HepG2 (cell line): ENCODE measurements around the gene ARHGEF10L. TPM values are rescaled to one million over a fixed set of nuclear protein-coding genes. Genes with fewer than 3 reads are reported as not detected.

Experiments used
- ATAC-seq: fragments of 200-7000 bp; cut with Tn5 transposase; 3 replicates; pipeline ENCODE4 v1.9.1; 2020; ENCODE audit warnings: mild to moderate bottlenecking, moderate library complexity
- BruUV-seq: library from RNA; stranded (reverse); fragments of 400-500 nt; replicated peaks from 2 replicates; lab custom pipeline; 2021; lab: Mats Ljungman, UMichigan
- CTCF ChIA-PET: fragments of 300-600 bp; formaldehyde crosslinking; extraction: SDS; loops from one replicate; lab custom pipeline; 2021; ENCODE audit warnings: low total read pairs, inconsistent platforms, low intra/inter-chr PET ratio; lab: Yijun Ruan, JAX
- POLR2A ChIA-PET: fragments of 350-600 bp; sonication (Branson Sonifier 250); formaldehyde crosslinking; loops from one replicate; lab custom pipeline; 2020; ENCODE audit warnings: antibody characterized with exemption, inconsistent platforms; lab: Yijun Ruan, JAX
- DNase-seq: peaks from one replicate; pipeline ENCODE4 v3.0.0-alpha.2; 2015; ENCODE audit warnings: low spot score
- FAIRE-seq: peaks from 3 replicates; lab custom pipeline; 2011; peaks lifted over from hg19 to GRCh38; lab: Jason Lieb, UNC
- H2AFZ ChIP-seq: one replicate; pipeline ENCODE4 v1.6.1; 2011; ENCODE audit warnings: low read length, inconsistent platforms
- H3K27ac ChIP-seq: fragments of 300-600 bp; 3 replicates; pipeline ENCODE4 v1.8.0; 2011; ENCODE audit warnings: mixed run types, mild to moderate bottlenecking, mixed read lengths, low read length, inconsistent platforms; ENCODE audit not compliant: insufficient read depth; ENCODE audit errors: extremely low read length
- H3K27me3 ChIP-seq, 2 experiments: fragments of 200-600 bp in 1 of 2; 2 replicates in 1 of 2; 3 replicates in 1 of 2; pipeline versions ENCODE4 v1.6.0 to v1.8.0; 2011; ENCODE audit warnings: low read length in 2 of 2, mild to moderate bottlenecking in 2 of 2, moderate library complexity in 2 of 2, inconsistent platforms in 1 of 2; ENCODE audit not compliant: insufficient read depth in 2 of 2, control insufficient read depth in 1 of 2
- H3K36me3 ChIP-seq, 2 experiments: fragments of 200-600 bp in 1 of 2; replicated peaks in 1 of 2; 2 replicates in 1 of 2; 3 replicates in 1 of 2; pipeline versions ENCODE4 v1.5.1 to v1.8.0; 2011; ENCODE audit warnings: low read length in 2 of 2, inconsistent platforms in 1 of 2; ENCODE audit not compliant: insufficient read depth in 2 of 2, control insufficient read depth in 1 of 2
- H3K4me1 ChIP-seq: 2 replicates; pipeline ENCODE4 v1.5.1; 2012; ENCODE audit warnings: low read length, inconsistent platforms; ENCODE audit not compliant: insufficient read depth
- H3K4me2 ChIP-seq: 2 replicates; pipeline ENCODE4 v1.6.0; 2011; ENCODE audit warnings: low read depth, low read length, inconsistent platforms
- H3K4me3 ChIP-seq, 3 experiments: fragments of 200-600 bp in 1 of 3; sonication (generic), shearing (Covaris generic) in 1 of 3; replicated peaks in 1 of 3; 2 replicates each; pipeline ENCODE4 v1.5.1; 2011 to 2016; ENCODE audit warnings: low read length in 3 of 3, inconsistent platforms in 2 of 3, low read depth in 2 of 3, mild to moderate bottlenecking in 2 of 3, control low read depth in 1 of 3, mixed read lengths in 1 of 3; ENCODE audit not compliant: insufficient read depth in 1 of 3
- H3K79me2 ChIP-seq: one replicate; pipeline ENCODE4 v1.6.1; 2011; ENCODE audit warnings: low read length, inconsistent platforms; ENCODE audit not compliant: insufficient read depth
- H3K9ac ChIP-seq: 2 replicates; pipeline ENCODE4 v1.6.0; 2011; ENCODE audit warnings: mild to moderate bottlenecking, low read depth, low read length, inconsistent platforms; ENCODE audit not compliant: insufficient read depth
- H3K9me3 ChIP-seq: 2 replicates; pipeline ENCODE4 v1.5.1; 2012; ENCODE audit warnings: mild to moderate bottlenecking, low read length
- H4K20me1 ChIP-seq: 2 replicates; pipeline ENCODE4 v1.6.0; 2011; ENCODE audit warnings: inconsistent platforms, mild to moderate bottlenecking, low read length, moderate library complexity; ENCODE audit not compliant: insufficient read depth
- FOSL1 ChIP-seq: sonication (generic); formaldehyde crosslinking; IDR thresholded peaks from 2 replicates; pipeline ENCODE4 v1.9.0; 2021; ENCODE audit warnings: missing genetic modification reagents, borderline replicate concordance
- FOXA1 ChIP-seq, 2 experiments: fragments of 450-650 bp in 1 of 2; sonication (generic) in 1 of 2; formaldehyde crosslinking in 1 of 2; IDR thresholded peaks; 2 replicates each; pipeline versions ENCODE4 v1.4.0 to v1.6.1; 2016 to 2020; ENCODE audit warnings: missing genetic modification reagents in 1 of 2
- KDM5A ChIP-seq: fragments of 200-600 bp; sonication (generic); IDR thresholded peaks from 2 replicates; pipeline ENCODE4 v1.7.0; 2018; ENCODE audit warnings: antibody characterized with exemption, mild to moderate bottlenecking, low read length, borderline replicate concordance
- LRRFIP1 ChIP-seq: sonication (generic); formaldehyde crosslinking; conservative IDR thresholded peaks from 2 replicates; pipeline ENCODE4 v1.4.0; 2020; ENCODE audit warnings: missing genetic modification reagents
- MBNL3 ChIP-seq: fragments of 250-450 bp; sonication (Bioruptor Pico); conservative IDR thresholded peaks from 2 replicates; pipeline ENCODE4 v1.8.0; 2022; ENCODE audit warnings: mild to moderate bottlenecking, inconsistent platforms
- MXD1 ChIP-seq: sonication (generic); formaldehyde crosslinking; IDR thresholded peaks from 2 replicates; pipeline ENCODE4 v1.4.0; 2020; ENCODE audit warnings: mild to moderate bottlenecking, missing genetic modification reagents
- NFE2L2 ChIP-seq: fragments of 150-350 bp; IDR thresholded peaks from 2 replicates; pipeline ENCODE4 v1.6.1; 2014; ENCODE audit warnings: low read length
- SNAI1 ChIP-seq: sonication (generic); formaldehyde crosslinking; IDR thresholded peaks from 2 replicates; pipeline ENCODE4 v1.5.0; 2020; ENCODE audit warnings: mild to moderate bottlenecking, missing genetic modification reagents, borderline replicate concordance
- SNAPC2 ChIP-seq: sonication (generic); formaldehyde crosslinking; IDR thresholded peaks from 2 replicates; pipeline ENCODE4 v1.8.1; 2022; ENCODE audit warnings: mild to moderate bottlenecking, missing genetic modification reagents
- SP140L ChIP-seq: sonication (generic); formaldehyde crosslinking; IDR thresholded peaks from 2 replicates; pipeline ENCODE4 v1.4.0; 2020; ENCODE audit warnings: missing genetic modification reagents, borderline replicate concordance
- TBP ChIP-seq: sonication (generic); formaldehyde crosslinking; IDR thresholded peaks from 2 replicates; pipeline ENCODE4 v1.5.0; 2020; ENCODE audit warnings: missing genetic modification reagents
- ZNF510 ChIP-seq: sonication (generic); formaldehyde crosslinking; IDR thresholded peaks from 2 replicates; pipeline ENCODE4 v1.4.0; 2020; ENCODE audit warnings: low read depth, mild to moderate bottlenecking, missing genetic modification reagents
- ZNF660 ChIP-seq: sonication (generic); formaldehyde crosslinking; IDR thresholded peaks from 2 replicates; pipeline ENCODE4 v1.5.1; 2020; ENCODE audit warnings: mild to moderate bottlenecking, low read depth, missing genetic modification reagents, borderline replicate concordance
- ZNF768 ChIP-seq: sonication (generic); formaldehyde crosslinking; IDR thresholded peaks from 2 replicates; pipeline ENCODE4 v1.4.0; 2020; ENCODE audit warnings: missing genetic modification reagents
- ZSCAN21 ChIP-seq: sonication (generic); formaldehyde crosslinking; IDR thresholded peaks from 2 replicates; pipeline ENCODE4 v1.8.0; 2022; ENCODE audit warnings: mild to moderate bottlenecking, missing genetic modification reagents, moderate library complexity, borderline replicate concordance
- WGBS: methylation state at CpG from one replicate; pipeline ENCODE4 v1.1.6; 2017; ENCODE audit warnings: low lambda C conversion rate; 5-methylcytosine and 5-hydroxymethylcytosine counted together
- in situ Hi-C: cut with HindIII; loops from 2 replicates; pipeline ENCODE4 v1.10.0; 2017; ENCODE audit warnings: low pct_unique_long_range_greater_than_20kb; ENCODE audit not compliant: extremely low pct_ligation_motif_present
- intact Hi-C: fragments of 100-400 bp; cut with micrococcal nuclease; formaldehyde crosslinking; loops from one replicate; pipeline ENCODE4 v1.10.0; 2022; ENCODE audit not compliant: unreplicated experiment
- polyA plus RNA-seq, 8 experiments: library from polyadenylated mRNA; depleted of rRNA in 3 of 8; stranded (reverse) in 7 of 8; unstranded in 1 of 8; fragments of >200 nt; fragmentation: Illumina TruSeq in 4 of 8; extraction: Trizol in 4 of 8; gene quantifications; 2 replicates each; pipeline versions ENCODE4 v1.2.1 to v1.2.3, GENCODE V29; 2011 to 2016; ENCODE audit warnings: low read depth in 4 of 8, missing spikeins in 1 of 8, mixed read lengths in 1 of 8; ENCODE audit not compliant: insufficient read depth in 1 of 8
- total RNA-seq, 5 experiments: library from RNA; depleted of rRNA; stranded (reverse); fragments of >200 nt; fragmentation: Illumina TruSeq; extraction: Trizol; gene quantifications; 2 replicates each; pipeline ENCODE4 v1.2.3, GENCODE V29; 2016; ENCODE audit warnings: low read depth in 1 of 5
- TF ChIP-seq, protein P1 (sequence below): sonication (generic); formaldehyde crosslinking; IDR thresholded peaks from 2 replicates; pipeline ENCODE4 v1.5.0; 2020; ENCODE audit warnings: missing genetic modification reagents

ARHGEF10L gene
- total and polyA plus RNA-seq, 2 of the 13 experiments (the other 11 are each of a cell fraction or from before 2014, with no cell fraction given), result 46.5 to 78.3 TPM

GRCh38 chr1:17566417-17566816 lies 26.9 kb downstream of the ARHGEF10L start:
- no peak for FAIRE-seq
- TF ChIP-seq TBP (CRISPR knock-in tag), result no peak
- intact Hi-C loops, result no loop called here

GRCh38 chr1:17566892-17567291 lies 27.4 kb downstream of the ARHGEF10L start:
- no peaks in the 10 kb centered on the region for H3K36me3 ChIP-seq
- no TSS peak for BruUV-seq
- no peaks in the 10 kb centered on the region for H3K27me3 ChIP-seq
- no peak for DNase-seq
- ATAC-seq, result no peak
- no peak overlapping the region for H3K9ac ChIP-seq
- H3K4me2 ChIP-seq, result no peak overlapping the region
- peaks cover 69% of the 10 kb centered on the region for H3K4me1 ChIP-seq
- intact Hi-C loops (no loop called here), in situ Hi-C loops (no loop called here)
- ChIA-PET POLR2A (no interaction called here), CTCF (no interaction called here)
- FAIRE-seq, result no peak
- 67% methylated on average over 7 of the region's 9 CpGs for WGBS
- no peak overlapping the region for H2AFZ ChIP-seq
- no peaks in the 10 kb centered on the region for H3K9me3 ChIP-seq
- H3K27ac ChIP-seq, result no peak overlapping the region
- H3K4me3 ChIP-seq, result no peak overlapping the region
- no peaks in the 10 kb centered on the region for H4K20me1 ChIP-seq
- no peaks in the 10 kb centered on the region for H3K79me2 ChIP-seq
- TF ChIP-seq FOSL1 (CRISPR knock-in tag), result no peak
- TF ChIP-seq SNAPC2 (CRISPR knock-in tag), result no peak
- TF ChIP-seq MBNL3 (CRISPR knock-in tag), result no peak
- TF ChIP-seq, protein P1, sequence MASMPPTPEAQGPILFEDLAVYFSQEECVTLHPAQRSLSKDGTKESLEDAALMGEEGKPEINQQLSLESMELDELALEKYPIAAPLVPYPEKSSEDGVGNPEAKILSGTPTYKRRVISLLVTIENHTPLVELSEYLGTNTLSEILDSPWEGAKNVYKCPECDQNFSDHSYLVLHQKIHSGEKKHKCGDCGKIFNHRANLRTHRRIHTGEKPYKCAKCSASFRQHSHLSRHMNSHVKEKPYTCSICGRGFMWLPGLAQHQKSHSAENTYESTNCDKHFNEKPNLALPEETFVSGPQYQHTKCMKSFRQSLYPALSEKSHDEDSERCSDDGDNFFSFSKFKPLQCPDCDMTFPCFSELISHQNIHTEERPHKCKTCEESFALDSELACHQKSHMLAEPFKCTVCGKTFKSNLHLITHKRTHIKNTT (CRISPR knock-in tag), result no peak
- TF ChIP-seq ZSCAN21 (CRISPR knock-in tag), result no peak
- no peak for TF ChIP-seq MXD1 (CRISPR knock-in tag)
- TF ChIP-seq NFE2L2, result no peak
- no peak for TF ChIP-seq LRRFIP1 (CRISPR knock-in tag)
- TF ChIP-seq ZNF768, result no peak
- no peak for TF ChIP-seq ZNF660 (CRISPR knock-in tag)
- no peak for TF ChIP-seq SNAI1 (CRISPR knock-in tag)
- no peak for TF ChIP-seq FOXA1 (IDR thresholded peaks at IDR 0.05)
- no peak for TF ChIP-seq FOXA1 (CRISPR knock-in tag; IDR thresholded peaks at IDR 0.05)
- TF ChIP-seq SP140L, result no peak
- no peak for TF ChIP-seq KDM5A
- no peak for TF ChIP-seq ZNF510

More at GRCh38 chr1:17566417-17566816, 26.9 kb downstream of the ARHGEF10L start:
- in situ Hi-C loops, result no loop called here
- WGBS, result 0% methylated on average over 1 of the region's 3 CpGs
- Histone ChIP-seq H3K9me3 (no peaks in the 10 kb centered on the region), H3K79me2 (no peaks in the 10 kb centered on the region), H3K4me3 (no peak overlapping the region), H3K27me3 (no peaks in the 10 kb centered on the region), H2AFZ (no peak overlapping the region), H3K36me3 (no peaks in the 10 kb centered on the region), H4K20me1 (no peaks in the 10 kb centered on the region), H3K27ac (no peak overlapping the region), H3K4me1 (peaks cover 74% of the 10 kb centered on the region), H3K4me2 (no peak overlapping the region; the same call in 1 of the 2 replicates), H3K9ac (no peak overlapping the region)
- no peak for DNase-seq
- POLR2A ChIA-PET, result interaction anchor here (2.1 kb wide), 1 partner anchor 13 kb away, joined by 7 read pairs; no protein-coding TSS in a partner anchor
- ATAC-seq, result no peak
- no TSS peak for BruUV-seq
- CTCF ChIA-PET, result no interaction called here
